Fibroblast of lung (primary cell): ENCODE measurements around the gene ZNF853. TPM values are rescaled to one million over a fixed set of nuclear protein-coding genes. Genes with fewer than 3 reads are reported as not detected.

Experiments
- DNase-seq, 2 donors: peaks; one replicate each; pipeline versions ENCODE4 v3.0.0 to v3.0.0-alpha.2; 2010; ENCODE audit warnings: low read depth in 2 of 2
- H2AFZ ChIP-seq: 2 replicates; pipeline ENCODE4 v1.5.1; 2012; ENCODE audit warnings: low read length, control low read depth, inconsistent platforms
- H3K27ac ChIP-seq: 2 replicates; pipeline ENCODE4 v1.5.1; 2011; ENCODE audit warnings: low read length, control low read depth; ENCODE audit not compliant: insufficient read depth
- H3K27me3 ChIP-seq: 2 replicates; pipeline ENCODE4 v1.5.1; 2011; ENCODE audit warnings: mild to moderate bottlenecking, low read length; ENCODE audit not compliant: control insufficient read depth, insufficient read depth
- H3K36me3 ChIP-seq: 2 replicates; pipeline ENCODE4 v1.5.1; 2011; ENCODE audit warnings: low read length; ENCODE audit not compliant: control insufficient read depth, insufficient read depth
- H3K4me1 ChIP-seq: 2 replicates; pipeline ENCODE4 v1.5.1; 2011; ENCODE audit warnings: low read length; ENCODE audit not compliant: control insufficient read depth, insufficient read depth; ENCODE audit errors: extremely low read depth
- H3K4me2 ChIP-seq: 2 replicates; pipeline ENCODE4 v1.5.1; 2011; ENCODE audit warnings: low read length, control low read depth; ENCODE audit not compliant: insufficient read depth; ENCODE audit errors: extremely low read depth
- H3K4me3 ChIP-seq, 4 experiments: fragments of 200-600 bp in 1 of 4; sonication (generic) in 1 of 4; replicated peaks in 1 of 4; 2 replicates each; pipeline ENCODE4 v1.5.1; 2011 to 2016; ENCODE audit warnings: low read length in 4 of 4, low read depth in 3 of 4, mild to moderate bottlenecking in 3 of 4, control low read depth in 2 of 4, inconsistent platforms in 1 of 4, mixed read lengths in 1 of 4; ENCODE audit not compliant: insufficient read depth in 1 of 4; ENCODE audit errors: control extremely low read depth in 1 of 4
- H3K79me2 ChIP-seq: 2 replicates; pipeline ENCODE4 v1.5.1; 2012; ENCODE audit warnings: mild to moderate bottlenecking, low read length, inconsistent platforms; ENCODE audit not compliant: control insufficient read depth, insufficient read depth
- H3K9ac ChIP-seq: 2 replicates; pipeline ENCODE4 v1.5.1; 2011; ENCODE audit warnings: mild to moderate bottlenecking, low read length, control low read depth; ENCODE audit not compliant: insufficient read depth
- H3K9me3 ChIP-seq: 2 replicates; pipeline ENCODE4 v1.5.1; 2012; ENCODE audit warnings: low read depth, low read length; ENCODE audit not compliant: control insufficient read depth, insufficient read depth
- H4K20me1 ChIP-seq: 2 replicates; pipeline ENCODE4 v1.5.1; 2011; ENCODE audit warnings: low read length; ENCODE audit not compliant: control insufficient read depth, insufficient read depth; ENCODE audit errors: extremely low read depth
- EZH2 ChIP-seq: IDR thresholded peaks from 2 replicates; pipeline ENCODE4 v1.5.1; 2012; ENCODE audit warnings: low read length, control low read depth, mild to moderate bottlenecking; ENCODE audit errors: missing control alignments
- polyA plus RNA-seq, 2 donors: library from polyadenylated mRNA; depleted of rRNA in 1 of 2; stranded (reverse) in 1 of 2; unstranded in 1 of 2; fragments of >200 nt; gene quantifications; 2 replicates each; pipeline ENCODE4 v1.2.1, GENCODE V29; 2011 to 2012; ENCODE audit warnings: missing spikeins in 1 of 2
- total RNA-seq: library from RNA; depleted of rRNA; stranded (reverse); fragments of >200 nt; gene quantifications from 2 replicates; pipeline ENCODE4 v1.2.1, GENCODE V29; 2014
- TF ChIP-seq, protein P1 (sequence below), 2 donors: IDR thresholded peaks in 1 of 2; conservative IDR thresholded peaks in 1 of 2; 1 replicate in 1 of 2; 2 replicates in 1 of 2; pipeline ENCODE4 v1.5.1; 2011 to 2012; ENCODE audit warnings: low read length in 2 of 2, control low read depth in 1 of 2, inconsistent platforms in 1 of 2, low read depth in 1 of 2, mild to moderate bottlenecking in 1 of 2

The ZNF853 gene
- total and polyA plus RNA-seq, 2 donors (not counting 1 experiment from before 2014, with no cell fraction given), result 0.05 to 0.66 TPM

DNA sequence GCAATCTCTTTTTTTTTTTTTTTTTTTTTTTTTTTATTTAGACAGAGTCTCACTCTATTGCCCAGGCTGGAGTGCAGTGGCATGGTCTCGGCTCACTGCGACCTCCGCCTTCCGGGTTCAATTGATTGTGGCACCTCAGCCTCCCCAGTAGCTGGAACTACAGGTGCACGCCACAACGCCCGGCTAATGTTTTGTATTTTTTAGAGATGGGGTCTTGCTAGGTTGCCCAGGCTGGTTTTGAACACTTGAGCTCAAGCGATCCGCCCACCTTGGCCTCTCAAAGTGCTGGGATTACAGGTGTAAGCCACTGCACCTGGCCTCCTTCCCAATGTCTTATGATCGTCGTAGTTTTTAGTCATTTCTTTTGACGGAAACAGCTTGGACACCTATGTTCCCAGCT is 6.6 kb upstream of the ZNF853 start:
- Histone ChIP-seq H3K79me2 (no peaks in the 10 kb centered on the region), H2AFZ (no peak overlapping the region), H3K4me1 (no peaks in the 10 kb centered on the region), H4K20me1 (no peaks in the 10 kb centered on the region), H3K27me3 (peaks cover under 1% of the 10 kb centered on the region), H3K27ac (no peak overlapping the region), H3K4me2 (no peak overlapping the region), H3K9ac (no peak overlapping the region), H3K36me3 (peaks cover 2% of the 10 kb centered on the region), H3K9me3 (no peaks in the 10 kb centered on the region), H3K4me3 (no peak overlapping the region)
- TF ChIP-seq, protein P1, sequence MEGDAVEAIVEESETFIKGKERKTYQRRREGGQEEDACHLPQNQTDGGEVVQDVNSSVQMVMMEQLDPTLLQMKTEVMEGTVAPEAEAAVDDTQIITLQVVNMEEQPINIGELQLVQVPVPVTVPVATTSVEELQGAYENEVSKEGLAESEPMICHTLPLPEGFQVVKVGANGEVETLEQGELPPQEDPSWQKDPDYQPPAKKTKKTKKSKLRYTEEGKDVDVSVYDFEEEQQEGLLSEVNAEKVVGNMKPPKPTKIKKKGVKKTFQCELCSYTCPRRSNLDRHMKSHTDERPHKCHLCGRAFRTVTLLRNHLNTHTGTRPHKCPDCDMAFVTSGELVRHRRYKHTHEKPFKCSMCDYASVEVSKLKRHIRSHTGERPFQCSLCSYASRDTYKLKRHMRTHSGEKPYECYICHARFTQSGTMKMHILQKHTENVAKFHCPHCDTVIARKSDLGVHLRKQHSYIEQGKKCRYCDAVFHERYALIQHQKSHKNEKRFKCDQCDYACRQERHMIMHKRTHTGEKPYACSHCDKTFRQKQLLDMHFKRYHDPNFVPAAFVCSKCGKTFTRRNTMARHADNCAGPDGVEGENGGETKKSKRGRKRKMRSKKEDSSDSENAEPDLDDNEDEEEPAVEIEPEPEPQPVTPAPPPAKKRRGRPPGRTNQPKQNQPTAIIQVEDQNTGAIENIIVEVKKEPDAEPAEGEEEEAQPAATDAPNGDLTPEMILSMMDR (conservative IDR thresholded peaks at IDR 0.05 in 1 of 2, IDR thresholded peaks at IDR 0.05 in 1 of 2; ENCODE audit: low read depth in 1 of 2, low read length in 2 of 2), result no peak
- TF ChIP-seq EZH2, result no peak
- no peak for DNase-seq

DNA sequence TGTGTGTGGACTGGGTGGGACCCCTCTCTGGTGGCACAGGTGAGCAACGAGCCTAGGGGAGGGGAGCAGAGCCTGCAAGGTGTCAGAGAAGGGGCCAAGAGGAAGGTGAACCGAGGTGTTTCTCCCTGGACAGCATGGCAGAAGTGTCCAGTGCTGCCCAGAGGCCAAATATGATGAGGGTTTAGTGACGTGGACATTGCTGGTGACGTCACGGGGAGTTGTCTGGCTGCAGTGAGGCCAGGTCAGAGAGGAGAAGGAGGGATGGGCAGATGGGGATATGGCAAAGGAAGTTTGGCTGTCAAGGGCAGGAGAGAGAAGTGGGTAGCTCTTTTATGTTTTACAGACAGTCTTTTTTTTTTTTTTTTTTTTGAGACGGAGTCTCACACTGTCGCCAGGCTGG is 2.6 kb upstream of the ZNF853 start:
- Histone ChIP-seq H3K4me1 (no peaks in the 10 kb centered on the region), H3K9ac (no peak overlapping the region), H3K79me2 (no peaks in the 10 kb centered on the region), H3K27ac (no peak overlapping the region), H3K9me3 (no peaks in the 10 kb centered on the region), H3K4me3 (no peak overlapping the region), H3K27me3 (peaks cover 23% of the 10 kb centered on the region), H2AFZ (no peak overlapping the region), H4K20me1 (no peaks in the 10 kb centered on the region), H3K36me3 (peaks cover 2% of the 10 kb centered on the region), H3K4me2 (no peak overlapping the region)
- no peak for DNase-seq
- TF ChIP-seq EZH2, result no peak
- TF ChIP-seq, protein P1 (conservative IDR thresholded peaks at IDR 0.05 in 1 of 2, IDR thresholded peaks at IDR 0.05 in 1 of 2; ENCODE audit: low read depth in 1 of 2, low read length in 2 of 2), result no peak

DNA sequence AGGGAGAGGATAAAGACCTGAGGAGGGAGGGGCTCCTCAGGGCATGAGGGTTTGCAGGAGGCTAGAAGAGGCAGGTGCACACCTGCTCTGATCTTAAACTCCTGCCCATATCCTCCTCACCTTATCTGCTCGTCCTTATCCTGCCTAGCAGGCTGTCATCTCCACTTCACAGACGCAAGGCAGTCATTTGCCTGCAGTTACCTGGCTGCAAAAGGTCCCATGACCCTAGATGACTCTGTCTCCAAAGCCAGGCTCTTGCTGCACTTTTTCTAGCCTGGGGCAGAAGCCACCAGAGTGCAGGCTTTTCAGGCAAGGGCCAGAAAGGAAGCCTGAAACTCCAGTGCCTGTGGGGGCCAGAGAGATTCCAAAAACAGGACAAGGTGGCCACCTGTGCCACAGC is 1.7 kb upstream of the ZNF853 start:
- Histone ChIP-seq H2AFZ (no peak overlapping the region), H3K9me3 (no peaks in the 10 kb centered on the region), H3K36me3 (no peaks in the 10 kb centered on the region), H3K4me3 (no peak overlapping the region), H3K79me2 (no peaks in the 10 kb centered on the region), H3K9ac (no peak overlapping the region), H3K27me3 (peaks cover 23% of the 10 kb centered on the region), H4K20me1 (no peaks in the 10 kb centered on the region), H3K4me2 (no peak overlapping the region), H3K4me1 (no peaks in the 10 kb centered on the region), H3K27ac (no peak overlapping the region)
- TF ChIP-seq, protein P1 (conservative IDR thresholded peaks at IDR 0.05 in 1 of 2, IDR thresholded peaks at IDR 0.05 in 1 of 2; ENCODE audit: low read depth in 1 of 2, low read length in 2 of 2), result no peak
- no peak for TF ChIP-seq EZH2
- DNase-seq, result no peak
